ENCODE data around the gene ST3GAL6. TPM values are rescaled to one million over a fixed set of nuclear protein-coding genes. Genes with fewer than 3 reads are reported as not detected.

ST3GAL6 gene
- under 1 TPM; 0.44 to 0.45 TPM for total RNA-seq
- 3.3 TPM for polyA plus RNA-seq (2013, experiment 1 of 2)
- polyA plus RNA-seq (2013, experiment 2 of 2): 1.8 TPM
- 0 to 5.8 (median 0.31) reads per million in 172 experiments for total RNA-seq

GRCh38 chr3:98763076-98763475 is at the start of gene ST3GAL6:
ST3GAL6 (plus strand) TSS chr3:98763340; CDS start chr3:98768441, 5,101 bp downstream.
- Histone ChIP-seq H3K36me3 (ENCODE audit: insufficient read depth, low read length) (no peaks in the 10 kb centered on the region), H3K27ac (ENCODE audit: low read depth in 1 of 2, low read length in 2 of 2) (no peak within 1 kb of the TSS), H3K4me1 (ENCODE audit: insufficient read depth, low read length) (no peaks in the 10 kb centered on the region), H3K27me3 (ENCODE audit: control insufficient read depth in 1 of 2, insufficient read depth in 2 of 2, low read length in 2 of 2) (no peaks in the 10 kb centered on the region), H3K4me3 (ENCODE audit: low read length) (peak within 1 kb of the TSS; percentile 2), H3K9me3 (ENCODE audit: control insufficient read depth in 1 of 2, insufficient read depth in 1 of 2, low read length in 2 of 2) (no peaks in the 10 kb centered on the region)
- peak in 2 of 14 experiments; percentile 47 to 51 for DNase-seq
- no peak for ATAC-seq (ENCODE audit: poor library complexity)
- POLR2A ChIA-PET: no interaction called here
- Mint-ChIP-seq H3K27ac (no peak within 1 kb of the TSS), H3K9me3 (no peaks in the 10 kb centered on the region), H3K27me3 (peaks cover 21% of the 10 kb centered on the region), H3K4me1 (ENCODE audit: low read depth) (peaks cover 4% of the 10 kb centered on the region), H3K4me3 (no peak within 1 kb of the TSS), H3K36me3 (ENCODE audit: low read depth) (no peaks in the 10 kb centered on the region)
- TF ChIP-seq CTCF (IDR thresholded peaks at IDR 0.05): no peak
- intact Hi-C loops (cut with DNase I, micrococcal nuclease): no loop called here
- CTCF ChIA-PET: no interaction called here

- DNase-seq (no peak), ATAC-seq (ENCODE audit: poor library complexity) (no peak)
- H3K36me3 ChIP-seq (ENCODE audit: insufficient read depth, low read length): no peaks in the 10 kb centered on the region
- Mint-ChIP-seq H3K9me3 (no peaks in the 10 kb centered on the region), H3K4me1 (ENCODE audit: low read depth) (no peaks in the 10 kb centered on the region), H3K36me3 (ENCODE audit: low read depth) (no peaks in the 10 kb centered on the region), H3K4me3 (no peak overlapping the region), H3K27ac (no peak overlapping the region), H3K27me3 (peaks cover 8% of the 10 kb centered on the region)
- CTCF ChIA-PET: no interaction called here
- H3K27me3 ChIP-seq (ENCODE audit: control insufficient read depth in 1 of 2, insufficient read depth in 2 of 2, low read length in 2 of 2): no peaks in the 10 kb centered on the region
- POLR2A ChIA-PET: no interaction called here
- TF ChIP-seq CTCF (IDR thresholded peaks at IDR 0.05): no peak
- no peaks in the 10 kb centered on the region for H3K9me3 ChIP-seq (ENCODE audit: control insufficient read depth in 1 of 2, insufficient read depth in 1 of 2, low read length in 2 of 2)
- H3K4me1 ChIP-seq (ENCODE audit: insufficient read depth, low read length): no peaks in the 10 kb centered on the region
- intact Hi-C loops (cut with DNase I, micrococcal nuclease): no loop called here
- H3K27ac ChIP-seq (ENCODE audit: low read depth in 1 of 2, low read length in 2 of 2): no peak overlapping the region
- H3K4me3 ChIP-seq (ENCODE audit: low read length): no peak overlapping the region
These were observed 49.2 kb upstream of the ST3GAL6 start for GRCh38 chr3:98713984-98714383.

- Histone ChIP-seq H3K4me1 (ENCODE audit: insufficient read depth, low read length) (no peaks in the 10 kb centered on the region), H3K36me3 (ENCODE audit: insufficient read depth, low read length) (no peaks in the 10 kb centered on the region), H3K27me3 (ENCODE audit: control insufficient read depth in 1 of 2, insufficient read depth in 2 of 2, low read length in 2 of 2) (no peaks in the 10 kb centered on the region), H3K4me3 (ENCODE audit: low read length) (no peak overlapping the region), H3K9me3 (ENCODE audit: control insufficient read depth in 1 of 2, insufficient read depth in 1 of 2, low read length in 2 of 2) (no peaks in the 10 kb centered on the region), H3K27ac (ENCODE audit: low read depth in 1 of 2, low read length in 2 of 2) (no peak overlapping the region)
- H3K36me3 Mint-ChIP-seq (ENCODE audit: low read depth): no peaks in the 10 kb centered on the region
- no peak overlapping the region for H3K4me3 Mint-ChIP-seq
- POLR2A ChIA-PET: no interaction called here
- H3K27ac Mint-ChIP-seq: no peak overlapping the region
- intact Hi-C loops (cut with DNase I, micrococcal nuclease): no loop called here
- no peaks in the 10 kb centered on the region for H3K4me1 Mint-ChIP-seq (ENCODE audit: low read depth)
- H3K27me3 Mint-ChIP-seq: peaks cover 9% of the 10 kb centered on the region
- TF ChIP-seq CTCF (IDR thresholded peaks at IDR 0.05): no peak
- H3K9me3 Mint-ChIP-seq: no peaks in the 10 kb centered on the region
- CTCF ChIA-PET: no interaction called here
- no peak for ATAC-seq (ENCODE audit: poor library complexity)
- no peak for DNase-seq
These were observed 45.6 kb upstream of the ST3GAL6 start for GRCh38 chr3:98717584-98717983.

All from CD4-positive, alpha-beta T cell (primary cell).